GM21390 (cell line): ENCODE data around the gene ATP8B4.
"Not testable (repeated sequence)": the region's sequence is repeated elsewhere in the genome, so short reads cannot be mapped to it uniquely, and the experiment has no call there.

ENCODE experiments used
- ATAC-seq: cut with Tn5 transposase; IDR thresholded peaks from one replicate; pipeline ENCODE4 v1.9.1; 2021; ENCODE audit not compliant: unreplicated experiment

Gene ATP8B4

DNA sequence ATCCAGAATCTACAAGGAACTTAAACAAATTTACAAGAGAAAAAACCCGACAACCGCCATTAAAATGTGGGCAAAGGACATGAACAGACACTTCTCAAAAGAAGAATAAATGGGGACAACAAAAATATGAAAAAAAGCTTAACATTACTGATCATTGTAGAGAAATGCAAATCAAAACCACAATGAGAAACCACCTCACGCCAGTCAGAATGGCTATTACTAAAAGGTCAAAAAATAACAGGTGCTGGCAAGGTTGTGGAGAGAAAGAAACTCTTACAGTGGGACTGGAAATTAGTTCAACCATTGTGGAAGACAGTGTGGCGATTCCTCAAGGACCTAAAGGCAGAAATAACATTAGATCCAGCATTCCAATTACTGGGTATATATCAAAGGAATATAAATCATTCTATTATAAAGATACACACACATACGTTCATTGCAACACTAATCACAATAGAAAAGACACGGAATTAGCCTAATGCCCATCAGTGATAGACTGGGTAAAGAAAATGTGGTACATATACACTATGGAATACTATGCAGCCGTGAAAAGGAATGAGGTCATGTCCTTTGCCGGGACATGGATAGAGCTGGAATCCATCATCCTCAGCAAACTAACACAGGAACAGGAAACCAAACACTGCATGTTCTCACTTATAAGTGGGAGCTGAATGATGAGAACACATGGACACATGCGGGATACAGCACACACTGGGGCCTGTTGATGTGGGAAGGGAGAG lies 155.8 kb downstream of the ATP8B4 start:
- ATAC-seq, result not testable (repeated sequence)

DNA sequence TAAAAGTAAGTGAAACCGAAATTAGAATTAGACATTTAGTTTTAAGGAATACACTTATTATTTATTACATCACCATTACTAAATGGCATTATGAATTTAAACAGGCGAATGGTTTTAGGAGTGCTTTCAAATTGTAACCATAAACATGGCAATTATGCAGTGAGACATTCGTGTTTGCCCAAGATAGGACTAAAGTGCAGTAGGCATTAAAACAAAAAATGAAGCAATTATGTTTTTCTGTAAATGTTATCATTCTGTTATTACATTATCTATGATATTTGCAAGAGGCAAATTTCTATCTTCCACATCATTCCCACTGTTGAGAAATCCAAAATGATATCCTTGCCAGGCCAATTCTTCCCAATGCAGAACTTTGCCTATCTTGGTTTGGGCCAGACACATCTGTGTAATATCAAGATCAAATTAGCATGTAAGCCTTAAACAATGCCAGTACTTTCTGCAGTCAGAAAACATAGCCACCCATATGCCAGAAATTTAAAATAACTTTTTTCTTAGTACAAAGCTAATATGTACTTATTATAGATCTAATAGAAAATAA lies 156.9 kb downstream of the ATP8B4 start:
- no peak for ATAC-seq

DNA sequence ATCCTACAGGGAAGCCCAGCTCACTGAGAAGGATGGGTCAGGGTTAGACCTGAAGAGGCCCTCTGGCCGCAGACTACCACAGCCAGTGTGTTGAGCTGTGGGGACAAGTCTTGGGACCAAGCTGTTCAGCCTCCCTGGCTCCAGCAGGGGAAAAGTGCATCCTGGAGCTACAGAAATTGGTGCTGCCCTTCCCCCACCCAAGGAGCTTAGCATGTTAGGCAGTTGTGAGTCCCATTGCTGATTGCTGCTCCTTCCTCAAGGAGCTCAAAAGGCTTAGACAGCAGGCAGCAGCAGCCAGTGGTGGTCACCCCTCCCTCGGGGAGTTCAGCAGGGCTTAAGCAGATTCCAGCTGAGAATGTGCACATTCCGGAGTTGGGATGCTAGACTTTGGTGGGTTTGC lies 165.6 kb downstream of the ATP8B4 start:
- ATAC-seq, result no peak

DNA sequence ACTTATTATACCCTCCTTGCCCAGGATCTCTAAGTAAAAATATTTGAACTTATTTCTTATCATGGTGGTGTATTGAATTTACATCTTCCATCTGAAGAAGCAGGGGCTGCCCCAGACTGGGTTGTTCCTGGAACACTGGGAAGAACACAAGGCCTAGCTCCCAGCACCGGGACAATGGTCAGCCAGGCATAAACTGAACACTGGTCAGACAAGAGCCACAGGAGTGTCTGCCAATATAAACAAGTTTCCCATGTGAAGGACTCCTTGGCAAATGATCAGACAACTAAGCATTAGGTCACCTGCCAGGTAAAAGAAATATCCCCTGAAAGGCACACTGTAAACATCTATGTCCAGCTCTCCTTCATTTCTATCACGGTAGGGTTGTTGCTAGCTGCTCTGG lies 172.4 kb downstream of the ATP8B4 start:
- no peak for ATAC-seq

DNA sequence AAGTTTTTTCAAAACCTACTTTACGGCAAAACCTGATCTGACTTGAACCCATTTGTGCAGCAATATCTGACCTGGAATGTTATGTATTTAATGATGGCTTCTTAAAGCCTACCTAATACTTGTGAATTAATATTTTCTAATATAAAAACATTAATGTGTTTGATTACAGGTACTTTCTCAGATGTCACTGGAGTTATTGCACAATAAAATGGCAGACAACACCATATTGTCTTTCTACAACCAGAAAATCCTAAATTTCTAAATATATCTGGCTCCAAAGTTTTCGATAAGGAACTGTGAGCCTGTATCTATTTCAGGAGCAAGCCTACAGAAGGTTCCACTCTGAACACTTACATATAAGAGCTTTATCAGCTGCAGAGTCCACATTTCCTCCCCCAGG lies 184.5 kb downstream of the ATP8B4 start:
- no peak for ATAC-seq

DNA sequence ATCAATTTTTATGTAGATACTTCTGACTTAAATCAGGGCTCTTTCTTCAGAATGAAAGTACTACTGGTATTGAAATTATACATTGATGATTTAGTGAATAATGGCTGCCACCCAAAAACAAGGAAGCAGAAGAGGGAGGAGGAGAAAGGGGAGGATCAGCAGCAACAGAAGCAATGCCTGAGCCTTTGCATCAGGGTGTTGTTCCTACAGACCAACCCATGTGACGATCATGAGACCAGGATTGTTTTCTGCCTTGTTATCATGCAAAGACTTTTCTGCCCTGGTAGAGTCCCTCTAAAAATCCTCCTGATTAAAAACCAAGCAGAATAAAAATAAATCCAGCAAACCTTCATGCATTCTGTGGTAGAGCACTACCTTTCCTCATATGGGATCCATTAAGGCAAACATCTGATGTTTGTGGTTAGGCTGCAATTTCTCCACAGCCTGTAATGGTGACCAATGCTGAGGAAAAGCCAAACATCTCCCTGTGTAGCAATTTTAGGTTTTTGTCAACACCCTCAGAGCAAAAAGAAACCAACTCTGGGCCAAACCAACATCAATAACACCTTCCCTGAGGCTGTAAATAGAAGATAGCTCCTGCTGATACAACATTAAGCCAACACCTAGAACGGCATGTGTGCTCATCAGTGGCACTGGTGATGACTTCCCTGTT lies 191.7 kb downstream of the ATP8B4 start:
- ATAC-seq, result no peak

DNA sequence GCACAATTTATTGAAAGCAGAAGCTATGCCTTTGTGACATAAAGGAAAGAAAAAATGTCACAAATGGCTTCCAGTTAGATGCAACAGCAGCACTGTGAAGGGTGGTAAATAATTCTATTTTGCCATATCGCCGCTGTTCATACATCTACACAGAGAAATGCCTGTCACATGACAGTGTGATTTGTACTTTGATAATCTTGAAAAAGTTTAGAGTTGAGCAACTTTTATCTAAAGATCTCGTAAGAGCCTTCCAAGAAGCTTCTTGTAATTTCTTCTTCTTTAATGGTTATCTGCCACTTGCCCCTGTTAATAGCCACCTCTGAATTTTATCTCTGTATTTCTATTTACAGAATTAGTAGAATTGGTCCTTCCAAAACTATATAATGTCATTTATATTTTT lies 192.3 kb downstream of the ATP8B4 start:
- no peak for ATAC-seq

DNA sequence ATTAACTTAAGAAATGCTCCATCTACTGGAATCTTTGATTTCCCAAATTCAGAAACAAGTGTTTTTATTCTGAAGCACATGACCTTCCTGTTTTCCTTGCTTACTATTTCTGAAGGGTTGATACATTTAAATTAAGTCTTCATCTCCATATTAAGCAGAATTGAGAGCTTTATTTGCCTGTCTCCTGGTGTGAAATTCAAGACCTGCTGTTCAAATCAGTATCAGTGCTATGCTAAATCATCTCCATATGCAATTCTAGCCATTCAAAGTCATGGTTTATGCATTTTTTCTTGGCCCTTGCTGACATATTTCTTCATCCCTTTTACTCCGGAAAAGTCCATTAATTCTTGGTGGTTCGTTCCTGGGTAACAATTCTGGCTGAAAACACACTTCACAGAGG lies 195.4 kb downstream of the ATP8B4 start:
- no peak for ATAC-seq

DNA sequence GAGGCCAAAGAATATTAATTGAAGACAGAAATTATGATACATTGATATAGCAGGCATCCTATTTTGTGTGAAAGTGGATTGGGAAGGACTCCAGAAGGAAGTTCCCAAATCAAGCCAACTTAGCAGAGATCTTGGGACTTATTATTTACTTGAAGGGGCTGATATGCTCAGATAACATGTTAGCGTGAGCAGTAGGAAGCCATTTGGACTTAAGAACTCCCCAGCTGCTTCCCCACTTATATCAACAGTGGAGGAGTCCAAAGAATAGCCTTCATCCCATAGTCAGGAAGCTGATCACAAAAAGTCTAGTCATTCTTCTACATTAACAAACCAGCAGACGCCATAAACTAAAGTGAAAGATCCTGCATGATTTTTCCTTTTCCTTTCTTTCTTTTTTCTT lies 200.0 kb downstream of the ATP8B4 start:
- ATAC-seq, result no peak

DNA sequence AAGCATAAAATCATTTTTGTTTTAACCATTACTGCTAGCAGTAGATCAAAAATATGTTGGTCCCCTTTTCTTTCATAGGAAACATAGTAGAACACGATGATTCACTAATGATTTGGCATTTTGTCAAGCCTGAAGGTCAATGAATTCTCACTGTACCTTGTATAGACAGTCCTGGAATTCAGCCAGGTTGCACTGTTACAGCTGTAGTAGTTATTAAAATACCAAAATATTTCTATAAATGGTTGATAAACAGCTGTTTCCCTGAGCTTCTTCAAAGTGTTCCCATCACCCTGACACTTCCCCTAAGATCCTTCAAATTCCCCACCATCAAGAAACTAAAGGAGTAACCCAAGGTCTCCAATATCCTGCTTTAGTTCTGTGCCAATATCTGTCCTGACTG lies 200.9 kb downstream of the ATP8B4 start:
- no peak for ATAC-seq

DNA sequence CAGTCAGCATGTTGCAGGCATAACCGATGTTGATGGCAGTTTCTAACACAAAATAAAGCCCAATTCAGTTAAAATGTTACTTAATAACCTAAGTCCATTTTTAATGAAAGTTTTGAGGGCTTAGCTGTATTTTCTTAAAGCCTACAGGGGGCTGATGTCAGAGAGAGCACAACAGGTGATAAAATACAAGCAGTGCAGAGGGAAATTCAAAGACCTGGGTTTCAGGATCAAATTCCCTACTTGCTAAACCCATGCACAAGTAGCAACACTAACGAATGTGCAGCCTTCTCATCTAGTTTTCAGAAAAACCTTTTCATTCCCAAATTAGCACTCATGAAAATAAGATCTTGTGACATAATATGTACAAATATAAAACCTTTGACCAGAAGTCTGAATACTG lies 202.0 kb downstream of the ATP8B4 start:
- no peak for ATAC-seq

DNA sequence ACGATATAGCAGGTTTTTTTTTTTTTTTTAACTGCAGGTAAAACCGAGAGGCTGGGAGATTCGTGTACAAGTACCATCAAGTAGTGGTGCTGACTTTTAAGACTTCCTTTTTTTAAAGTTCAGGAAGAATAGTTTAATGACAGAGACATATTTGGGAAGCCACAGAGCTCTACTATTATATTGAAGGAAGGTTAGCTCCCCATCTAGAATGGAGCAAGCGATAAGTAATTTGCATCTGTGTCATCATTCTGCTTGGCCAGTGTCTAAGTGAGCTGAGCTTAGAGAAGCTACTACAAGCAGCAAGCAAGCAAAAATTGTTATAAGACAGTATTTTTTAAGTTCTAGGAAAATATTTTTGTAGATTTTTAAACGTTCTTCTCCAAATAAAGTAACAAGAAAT lies 203.2 kb downstream of the ATP8B4 start:
- no peak for ATAC-seq

DNA sequence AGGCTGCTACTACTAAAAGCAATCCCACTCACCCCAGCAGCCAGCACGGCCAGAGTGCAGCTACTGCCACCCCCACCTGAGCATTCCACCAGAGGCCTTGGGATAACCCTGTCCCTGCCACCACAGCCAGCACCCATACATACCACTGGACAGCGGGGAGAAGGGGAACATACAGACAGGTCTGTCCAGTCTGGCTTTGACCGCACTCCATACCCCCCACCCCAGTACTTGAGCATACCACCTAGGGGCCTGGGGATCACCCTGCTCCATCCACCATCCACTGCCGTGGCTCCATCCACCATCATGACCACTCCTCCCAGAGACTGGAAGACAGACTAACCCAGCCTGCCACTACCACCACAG lies 210.1 kb downstream of the ATP8B4 start:
- ATAC-seq, result no peak

DNA sequence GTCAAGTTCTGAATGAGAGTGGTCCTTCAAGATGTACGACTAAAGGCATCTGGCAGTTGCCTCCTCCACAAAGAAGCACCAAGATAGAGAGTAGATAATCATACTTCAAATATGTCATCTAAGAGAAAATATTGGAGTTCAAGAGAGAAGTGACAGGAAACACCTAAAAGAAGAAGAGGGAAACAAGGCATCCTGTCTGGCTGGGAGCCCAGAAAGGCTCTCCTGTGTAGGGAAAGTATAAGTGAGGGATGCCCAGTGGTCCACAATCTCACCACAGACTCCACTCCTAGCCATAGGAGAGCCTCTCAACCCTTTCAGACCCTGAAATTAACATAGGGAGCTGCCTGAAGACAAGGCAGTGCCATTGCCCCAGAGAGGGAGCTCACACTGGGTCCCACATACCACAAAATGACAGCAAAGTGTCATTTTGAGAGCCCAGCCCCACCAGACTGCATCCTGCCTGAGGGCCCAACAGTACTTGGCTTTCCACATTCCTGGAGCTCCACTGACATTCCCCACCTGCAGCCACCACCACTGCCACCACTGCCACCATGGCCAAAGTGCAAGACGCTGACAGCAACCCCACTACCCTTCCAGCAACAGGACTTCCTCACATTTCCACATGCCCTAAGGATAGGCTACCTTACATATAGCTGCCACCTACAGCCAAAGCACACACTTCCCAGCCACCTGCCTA lies 210.6 kb downstream of the ATP8B4 start:
- ATAC-seq, result no peak

DNA sequence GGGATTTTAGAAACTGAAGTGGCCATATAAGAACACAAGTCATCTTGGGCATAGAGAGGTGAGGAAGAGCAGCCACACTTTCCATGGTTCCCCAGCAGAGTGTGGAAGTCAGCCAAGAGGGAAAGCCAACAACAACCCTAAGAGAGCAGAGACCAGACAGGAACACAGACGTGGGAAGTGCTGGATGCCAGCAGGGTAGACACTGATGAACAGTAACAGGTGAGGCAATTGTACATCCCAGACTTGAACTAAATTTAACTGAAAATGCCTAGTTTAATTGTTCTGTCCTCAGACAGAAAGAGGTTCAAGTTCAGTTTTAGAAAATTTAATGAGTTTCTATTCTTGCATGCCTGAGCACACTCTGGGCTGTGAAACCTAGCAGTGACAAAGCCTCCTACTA lies 212.1 kb downstream of the ATP8B4 start:
- no peak for ATAC-seq

DNA sequence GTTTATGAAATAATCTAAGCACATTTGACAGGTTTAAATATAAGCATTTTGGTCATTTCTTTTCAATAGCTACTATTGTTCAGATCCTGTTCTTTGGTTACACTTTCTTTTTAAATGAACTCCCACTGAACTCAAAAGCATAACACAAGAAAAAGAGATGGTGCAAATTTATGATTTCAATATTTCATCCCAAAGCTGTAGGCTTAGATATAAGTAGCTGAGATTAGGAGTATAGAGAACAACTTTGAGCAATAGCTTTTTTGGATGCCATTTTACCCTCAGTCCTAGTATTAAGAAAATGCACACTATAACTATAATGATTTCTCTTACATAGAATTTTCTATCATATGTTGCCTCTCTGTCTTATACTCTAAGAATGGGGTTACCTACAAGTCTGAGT lies 213.8 kb downstream of the ATP8B4 start:
- no peak for ATAC-seq

DNA sequence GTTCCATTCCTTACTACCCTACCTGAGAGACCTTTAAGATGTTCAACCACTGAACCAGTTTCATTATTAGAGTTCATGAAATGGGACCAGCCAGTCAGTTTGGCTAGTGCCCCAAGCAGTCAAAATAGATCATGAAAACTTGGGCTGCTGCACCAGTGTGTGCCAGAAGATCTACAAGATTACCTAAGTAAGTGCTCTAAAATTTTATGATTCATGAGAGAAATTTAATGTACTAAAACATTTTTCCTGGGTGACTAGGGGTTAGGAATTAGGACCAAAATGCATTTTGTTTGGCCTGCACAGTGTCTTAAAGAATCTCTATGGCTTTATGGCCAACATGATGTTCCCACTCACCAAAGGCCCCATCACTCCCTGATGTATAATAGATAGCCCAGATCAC lies 214.7 kb downstream of the ATP8B4 start:
- no peak for ATAC-seq

DNA sequence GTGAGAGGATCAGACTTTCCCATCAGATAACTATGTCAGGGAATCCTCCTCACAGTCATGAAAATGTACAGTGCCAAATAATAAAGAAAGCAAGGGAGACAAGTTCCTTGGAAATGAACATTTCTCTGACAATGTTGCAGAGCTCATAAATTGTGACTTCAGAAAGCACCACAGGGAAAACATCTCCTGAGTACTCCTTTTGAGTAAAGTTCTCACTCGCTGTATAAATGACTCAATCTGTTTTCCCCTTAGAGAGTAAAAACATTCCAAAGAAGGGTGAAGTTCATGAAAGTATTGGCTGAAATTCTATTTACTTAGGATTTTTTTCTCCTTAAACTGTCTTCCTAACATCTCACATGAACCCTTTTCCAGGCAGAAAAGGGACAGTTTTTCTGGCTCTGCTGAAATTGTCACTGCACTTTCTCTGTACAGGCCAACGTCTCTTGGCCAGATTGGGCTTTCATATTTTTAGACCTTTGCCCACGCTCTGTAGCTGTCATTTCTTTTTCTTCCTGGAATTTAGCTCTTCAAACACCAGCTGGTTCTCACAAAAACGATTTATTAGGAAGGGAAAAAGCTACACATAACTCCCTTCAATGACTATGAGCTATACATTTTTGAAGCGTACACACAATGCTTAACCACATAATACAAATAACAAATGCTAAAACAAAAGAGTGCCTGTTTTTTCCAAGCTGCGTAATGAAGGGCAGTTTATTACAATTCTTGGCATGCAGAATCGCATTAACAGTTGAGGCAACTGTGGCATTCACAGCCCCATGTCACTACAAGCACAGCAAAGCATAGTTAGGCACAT lies 216.1 kb downstream of the ATP8B4 start:
- no peak for ATAC-seq

DNA sequence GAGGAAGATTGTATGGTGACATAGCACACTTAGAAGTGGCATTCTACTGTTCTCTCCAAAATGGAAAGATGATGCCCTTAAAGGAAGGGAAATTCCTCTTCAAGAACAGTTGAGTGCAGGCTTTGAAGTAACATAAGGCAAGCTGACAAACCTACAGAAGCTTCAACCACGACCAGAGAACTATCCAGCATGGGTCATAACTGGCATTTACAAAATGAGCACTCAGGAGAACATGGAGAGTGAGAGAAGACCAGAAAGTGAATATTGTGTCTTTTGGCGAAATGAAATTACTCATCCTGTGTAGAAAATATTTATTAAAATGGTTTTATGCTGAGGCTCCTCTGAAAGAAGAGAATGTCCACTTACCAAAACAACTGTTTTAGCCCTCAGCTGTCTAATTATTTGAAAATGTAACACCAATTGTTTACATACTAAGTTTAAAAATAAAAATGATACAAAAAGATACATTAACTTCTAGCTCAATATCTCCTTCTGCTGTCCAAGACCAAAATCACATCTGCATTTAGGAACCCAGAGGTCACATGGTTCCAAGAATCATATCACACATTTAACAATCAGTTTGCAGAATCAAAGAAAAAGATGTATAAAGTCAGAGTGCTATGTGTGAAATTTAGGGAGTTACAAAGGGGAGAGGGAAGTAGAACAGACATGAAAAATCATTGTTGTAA lies 216.9 kb downstream of the ATP8B4 start:
- no peak for ATAC-seq

DNA sequence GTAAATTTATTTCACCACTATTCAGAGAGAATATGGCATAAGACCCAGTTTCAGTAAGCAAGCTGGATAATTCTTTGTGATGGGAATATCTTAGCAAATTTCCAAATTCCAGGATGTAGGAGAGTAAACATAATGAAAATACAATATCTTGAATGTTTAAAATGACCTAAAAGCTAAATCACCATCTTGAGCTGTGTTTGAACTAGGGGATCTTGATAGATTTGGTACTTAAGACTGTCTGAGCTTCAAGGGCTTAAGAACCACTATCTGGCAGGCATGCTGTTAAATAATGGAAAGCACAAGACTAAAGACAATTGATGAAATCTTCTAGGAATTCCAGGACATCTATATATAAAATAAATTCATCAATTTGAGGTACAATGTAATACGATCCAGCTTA lies 217.7 kb downstream of the ATP8B4 start:
- ATAC-seq, result no peak

DNA sequence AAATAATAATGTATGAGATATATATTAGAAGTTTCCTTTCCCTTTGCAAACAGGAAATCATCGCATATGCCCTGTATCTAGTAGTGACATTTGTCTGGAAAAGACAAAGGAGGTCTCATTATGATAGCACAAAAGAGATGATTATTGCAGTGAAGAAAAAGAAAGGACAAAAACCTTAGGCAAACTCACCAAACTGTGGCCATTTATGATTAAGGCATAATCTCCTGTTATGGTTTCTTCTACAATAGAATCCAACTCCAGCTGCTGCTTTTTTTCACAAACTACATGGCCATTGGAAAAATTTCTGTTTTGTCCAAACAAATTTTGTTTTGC lies 218.2 kb downstream of the ATP8B4 start:
- ATAC-seq, result no peak
